NCI-H2029 treated with DMSO at 0.1 percent for 48 hours (cell line): Measurements from ENCODE around the gene MCF2L.

ENCODE experiments used
- DNase-seq: peaks from one replicate; lab custom pipeline; 2025; lab: John Stamatoyannopoulos, UW

Gene MCF2L

DNA sequence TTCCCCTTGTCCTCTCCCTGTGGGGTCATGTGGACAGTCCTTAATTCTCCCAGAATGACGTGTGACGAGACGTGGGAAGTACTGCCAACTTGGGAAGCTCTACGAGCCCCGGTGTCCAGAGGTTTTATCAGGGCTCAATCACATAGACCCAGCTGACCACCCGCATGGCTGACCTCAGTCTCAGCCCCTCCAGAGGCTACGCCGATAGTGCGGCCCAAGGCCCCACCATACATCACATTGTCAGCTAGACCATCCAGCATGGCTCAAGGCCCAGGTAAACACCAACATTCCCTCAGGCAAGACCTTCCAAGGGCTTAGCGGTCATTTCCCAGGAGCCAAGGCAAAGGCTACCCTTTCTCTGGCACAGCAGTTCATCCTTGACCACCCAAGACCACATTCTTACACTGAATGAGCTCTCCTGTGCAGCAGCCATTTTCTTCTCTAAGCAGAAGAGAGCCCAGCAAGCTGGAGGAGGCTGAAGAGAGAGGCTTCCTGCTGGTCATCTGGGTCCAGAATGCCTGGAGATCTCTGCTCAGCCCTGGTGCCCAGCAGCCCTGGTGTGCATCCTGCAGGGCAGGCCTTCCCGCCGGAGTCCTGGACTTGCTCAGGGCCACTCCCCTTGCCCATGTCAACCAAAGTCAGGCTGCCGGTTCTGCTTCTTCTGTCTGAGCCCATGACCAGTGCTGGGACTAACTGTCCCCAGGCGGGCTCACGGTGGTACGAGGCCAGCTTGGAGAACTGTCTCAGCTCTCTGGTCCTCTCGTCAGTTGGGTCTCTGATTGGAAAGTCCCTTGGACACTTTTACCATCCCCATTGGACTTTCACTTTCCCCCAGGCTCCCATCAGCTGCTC is 145.7 kb downstream of the MCF2L start:
- no peak for DNase-seq

DNA sequence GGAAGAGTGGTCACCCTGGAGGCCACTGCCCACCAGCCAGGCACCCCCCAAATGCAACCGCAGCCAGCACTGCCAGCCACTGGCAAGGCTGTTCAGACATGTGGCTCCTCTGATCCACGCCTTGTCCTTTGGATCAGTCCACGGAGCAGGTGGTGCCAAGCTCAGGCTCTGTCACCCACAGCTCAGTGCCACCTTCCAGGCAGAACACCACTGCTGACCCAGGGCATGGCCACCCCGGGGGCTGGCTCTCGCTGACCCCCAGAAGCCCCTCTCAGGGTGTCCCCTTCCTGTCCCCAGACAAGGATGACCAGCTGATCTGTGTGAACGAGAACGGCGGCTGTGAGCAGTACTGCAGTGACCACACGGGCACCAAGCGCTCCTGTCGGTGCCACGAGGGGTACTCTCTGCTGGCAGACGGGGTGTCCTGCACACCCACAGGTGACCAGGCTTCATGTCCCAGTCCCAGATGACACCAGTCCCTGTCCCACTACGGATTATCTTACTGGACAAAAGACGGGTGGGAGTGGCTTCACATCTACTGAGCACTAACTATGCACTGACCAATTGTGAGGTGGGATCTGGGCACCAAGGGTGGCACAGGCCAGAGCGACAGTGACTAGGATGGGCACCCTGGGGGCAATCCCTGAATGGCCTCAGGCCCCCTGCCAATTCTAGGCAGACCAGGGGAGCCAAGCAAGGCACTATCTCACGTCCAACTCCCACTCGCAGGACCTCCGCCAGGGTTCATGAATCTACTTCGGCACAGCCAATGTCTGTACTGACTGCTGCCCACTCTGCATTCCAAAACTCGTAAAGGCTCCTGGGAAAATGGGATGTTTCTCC is 146.6 kb downstream of the MCF2L start:
- no peak for DNase-seq

DNA sequence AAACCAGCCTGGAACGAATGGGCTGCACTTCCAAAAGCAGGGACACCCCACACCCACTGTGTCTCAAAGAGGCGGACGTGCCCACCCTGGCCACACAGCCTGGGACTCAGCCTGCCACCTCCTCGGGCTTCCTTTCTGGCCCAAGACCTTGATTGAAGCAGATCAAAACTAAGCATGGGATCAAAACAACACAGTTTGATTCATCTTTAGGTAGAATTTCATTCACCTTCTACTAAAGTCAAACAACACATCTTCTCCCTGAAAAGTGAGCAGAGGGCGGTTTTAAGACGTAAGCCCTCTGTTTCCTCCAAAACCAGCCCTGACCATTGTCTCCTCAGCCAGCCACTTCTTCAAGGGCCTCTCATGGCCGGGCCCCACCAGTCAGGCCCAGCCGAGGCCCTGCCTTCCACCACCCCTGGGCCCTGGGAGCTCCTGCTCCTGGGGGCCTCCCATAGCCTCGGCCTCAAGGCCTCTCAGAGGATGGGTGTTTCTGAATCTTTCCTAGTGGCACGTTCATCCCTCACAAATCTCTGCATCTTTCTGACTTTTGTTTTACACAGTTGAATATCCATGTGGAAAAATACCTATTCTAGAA is 147.3 kb downstream of the MCF2L start:
- no peak for DNase-seq

DNA sequence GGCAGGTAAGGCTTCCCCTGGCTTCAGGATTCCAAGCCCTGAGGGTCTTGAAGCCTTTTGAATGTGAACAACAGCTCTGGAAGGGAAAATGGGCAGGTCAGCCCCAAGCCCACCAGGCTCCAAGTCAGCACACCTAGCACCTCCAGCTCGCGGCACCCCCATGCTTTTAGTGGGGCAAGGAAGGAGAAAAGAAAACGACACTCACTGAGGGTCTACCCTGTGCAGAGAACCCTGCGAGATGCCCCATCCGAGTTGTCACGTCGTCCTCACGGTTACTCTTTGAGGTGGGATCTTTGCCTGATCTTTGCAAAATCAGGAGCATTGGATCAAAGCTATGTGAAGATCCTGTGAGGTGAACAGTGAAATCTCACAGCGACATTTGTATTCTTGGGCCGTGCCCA is 147.9 kb downstream of the MCF2L start:
- no peak for DNase-seq

DNA sequence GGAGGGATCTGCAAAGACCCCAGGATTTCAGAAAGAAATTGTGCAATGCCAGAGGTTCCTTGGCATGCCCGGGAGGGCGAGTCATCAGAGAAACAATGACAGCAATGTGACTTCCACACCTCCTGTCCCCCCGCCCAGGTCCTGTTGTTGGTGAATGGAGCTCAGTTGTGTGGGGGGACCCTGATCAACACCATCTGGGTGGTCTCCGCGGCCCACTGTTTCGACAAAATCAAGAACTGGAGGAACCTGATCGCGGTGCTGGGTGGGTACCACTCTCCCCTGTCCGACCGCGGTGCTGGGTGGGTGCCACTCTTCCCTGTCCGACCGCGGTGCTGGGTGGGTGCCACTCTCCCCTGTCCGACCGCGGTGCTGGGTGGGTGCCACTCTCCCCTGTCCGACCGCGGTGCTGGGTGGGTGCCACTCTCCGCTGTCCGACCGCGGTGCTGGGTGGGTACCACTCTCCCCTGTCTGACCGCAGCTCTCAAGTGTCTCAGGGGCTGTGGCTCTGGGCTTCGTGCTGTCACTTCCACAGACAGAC is 148.4 kb downstream of the MCF2L start:
- no peak for DNase-seq

DNA sequence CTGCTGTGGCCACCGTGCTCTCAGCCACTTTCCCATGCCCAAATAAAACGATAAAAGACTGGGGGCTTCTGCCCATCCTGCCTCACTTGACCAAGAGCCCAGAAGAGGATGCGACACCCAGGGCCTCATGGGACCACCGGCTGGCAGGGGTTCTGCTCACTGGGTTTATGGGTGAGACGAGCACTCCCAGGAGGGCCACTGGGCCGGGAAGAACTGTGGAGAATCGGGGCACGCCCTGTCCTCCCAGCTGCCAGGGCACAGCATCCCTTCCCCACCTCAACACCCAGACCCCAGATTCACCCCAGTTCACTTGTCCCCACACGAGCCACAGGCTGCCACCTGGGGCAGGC is 148.9 kb downstream of the MCF2L start:
- no peak for DNase-seq

DNA sequence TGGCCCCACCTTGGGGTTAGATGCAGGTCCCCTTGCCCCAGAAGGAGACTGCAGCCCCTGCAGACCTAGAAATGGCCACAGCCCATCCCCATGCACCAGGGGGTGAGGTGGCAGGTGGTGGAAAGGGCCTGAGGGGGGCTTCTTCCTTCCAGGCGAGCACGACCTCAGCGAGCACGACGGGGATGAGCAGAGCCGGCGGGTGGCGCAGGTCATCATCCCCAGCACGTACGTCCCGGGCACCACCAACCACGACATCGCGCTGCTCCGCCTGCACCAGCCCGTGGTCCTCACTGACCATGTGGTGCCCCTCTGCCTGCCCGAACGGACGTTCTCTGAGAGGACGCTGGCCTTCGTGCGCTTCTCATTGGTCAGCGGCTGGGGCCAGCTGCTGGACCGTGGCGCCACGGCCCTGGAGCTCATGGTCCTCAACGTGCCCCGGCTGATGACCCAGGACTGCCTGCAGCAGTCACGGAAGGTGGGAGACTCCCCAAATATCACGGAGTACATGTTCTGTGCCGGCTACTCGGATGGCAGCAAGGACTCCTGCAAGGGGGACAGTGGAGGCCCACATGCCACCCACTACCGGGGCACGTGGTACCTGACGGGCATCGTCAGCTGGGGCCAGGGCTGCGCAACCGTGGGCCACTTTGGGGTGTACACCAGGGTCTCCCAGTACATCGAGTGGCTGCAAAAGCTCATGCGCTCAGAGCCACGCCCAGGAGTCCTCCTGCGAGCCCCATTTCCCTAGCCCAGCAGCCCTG is 149.4 kb downstream of the MCF2L start:
- DNase-seq = no peak

DNA sequence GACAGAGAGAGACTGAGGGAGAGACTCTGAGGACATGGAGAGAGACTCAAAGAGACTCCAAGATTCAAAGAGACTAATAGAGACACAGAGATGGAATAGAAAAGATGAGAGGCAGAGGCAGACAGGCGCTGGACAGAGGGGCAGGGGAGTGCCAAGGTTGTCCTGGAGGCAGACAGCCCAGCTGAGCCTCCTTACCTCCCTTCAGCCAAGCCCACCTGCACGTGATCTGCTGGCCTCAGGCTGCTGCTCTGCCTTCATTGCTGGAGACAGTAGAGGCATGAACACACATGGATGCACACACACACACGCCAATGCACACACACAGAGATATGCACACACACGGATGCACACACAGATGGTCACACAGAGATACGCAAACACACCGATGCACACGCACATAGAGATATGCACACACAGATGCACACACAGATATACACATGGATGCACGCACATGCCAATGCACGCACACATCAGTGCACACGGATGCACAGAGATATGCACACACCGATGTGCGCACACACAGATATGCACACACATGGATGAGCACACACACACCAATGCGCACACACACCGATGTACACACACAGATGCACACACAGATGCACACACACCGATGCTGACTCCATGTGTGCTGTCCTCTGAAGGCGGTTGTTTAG is 150.3 kb downstream of the MCF2L start:
- DNase-seq = no peak

DNA sequence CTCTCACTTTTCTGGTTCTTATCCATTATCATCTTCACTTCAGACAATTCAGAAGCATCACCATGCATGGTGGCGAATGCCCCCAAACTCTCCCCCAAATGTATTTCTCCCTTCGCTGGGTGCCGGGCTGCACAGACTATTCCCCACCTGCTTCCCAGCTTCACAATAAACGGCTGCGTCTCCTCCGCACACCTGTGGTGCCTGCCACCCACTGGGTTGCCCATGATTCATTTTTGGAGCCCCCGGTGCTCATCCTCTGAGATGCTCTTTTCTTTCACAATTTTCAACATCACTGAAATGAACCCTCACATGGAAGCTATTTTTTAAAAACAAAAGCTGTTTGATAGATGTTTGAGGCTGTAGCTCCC is 150.8 kb downstream of the MCF2L start:
- DNase-seq = no peak

DNA sequence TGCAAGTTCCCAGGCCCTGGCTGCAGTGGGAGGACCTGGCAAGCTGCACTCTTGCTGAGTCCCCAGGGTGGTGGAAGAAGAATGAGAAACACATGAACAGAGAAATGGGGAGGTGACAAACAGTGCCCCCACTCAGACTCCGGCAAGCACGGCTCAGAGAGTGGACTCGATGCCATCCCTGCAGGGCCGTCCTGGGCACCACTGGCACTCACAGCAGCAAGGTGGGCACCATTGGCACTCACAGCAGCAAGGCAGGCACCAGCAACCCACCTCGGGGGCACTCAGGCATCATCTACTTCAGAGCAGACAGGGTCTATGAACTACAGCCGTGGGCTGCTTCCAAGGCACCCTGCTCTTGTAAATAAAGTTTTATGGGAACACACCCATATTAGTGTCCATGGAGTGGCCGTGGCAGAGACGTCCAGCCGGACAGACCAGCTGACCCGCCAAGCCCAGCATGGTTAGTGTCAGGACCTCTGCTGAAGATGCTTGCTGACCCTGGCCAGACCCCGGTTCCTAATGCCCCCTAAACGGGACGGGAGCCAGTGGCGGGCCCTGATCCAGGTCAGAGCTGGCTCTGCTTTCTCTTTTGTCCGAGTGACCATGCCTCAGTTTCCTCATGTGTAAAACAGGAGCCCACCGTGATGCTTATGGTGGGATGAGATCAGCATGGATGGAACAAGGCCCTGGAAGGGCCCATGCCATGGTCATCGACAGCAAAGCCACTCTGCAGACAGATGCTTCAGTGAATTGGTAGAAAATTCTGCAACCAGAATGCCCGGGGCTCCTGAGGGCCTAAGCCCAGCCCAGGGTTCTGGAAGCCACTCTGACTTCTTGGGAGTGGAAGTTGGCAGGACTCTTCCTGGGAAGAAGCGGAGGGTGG is 151.5 kb downstream of the MCF2L start:
- no peak for DNase-seq

DNA sequence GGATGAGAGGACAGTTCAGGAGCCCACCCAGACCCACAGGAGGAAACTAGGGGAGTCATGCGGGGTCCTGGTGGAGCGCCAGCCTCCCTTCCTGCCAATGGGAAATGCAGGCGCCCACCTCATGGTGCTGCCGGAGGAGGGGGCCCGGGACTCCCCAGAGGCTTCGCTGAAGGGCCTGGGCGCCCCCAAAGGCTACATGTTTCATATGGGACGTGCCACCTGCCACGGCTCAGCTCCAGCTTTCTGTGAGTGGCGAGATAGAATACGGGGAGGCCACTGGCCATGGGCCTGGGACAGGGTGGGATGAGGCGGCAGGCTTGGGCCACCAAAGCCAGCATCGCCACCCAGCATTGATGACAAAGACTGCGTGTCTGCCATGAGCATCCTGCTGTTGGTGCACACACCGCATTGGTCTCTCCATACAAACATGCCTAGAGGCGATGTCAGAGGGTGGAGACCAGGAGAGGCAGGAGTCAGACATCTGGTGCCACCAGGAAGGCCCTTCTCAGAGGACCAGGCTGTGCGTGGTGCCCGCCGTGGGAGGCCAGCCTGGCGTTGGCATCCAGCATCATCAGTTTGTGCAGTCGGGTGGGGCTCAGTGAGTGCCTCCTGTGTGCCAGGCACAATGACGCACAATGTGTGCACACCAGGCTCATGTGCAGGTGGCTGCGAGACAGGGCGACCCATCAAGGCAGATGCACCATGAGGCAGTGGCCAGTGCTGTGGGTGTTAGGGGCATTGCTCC is 152.3 kb downstream of the MCF2L start:
- DNase-seq = no peak

DNA sequence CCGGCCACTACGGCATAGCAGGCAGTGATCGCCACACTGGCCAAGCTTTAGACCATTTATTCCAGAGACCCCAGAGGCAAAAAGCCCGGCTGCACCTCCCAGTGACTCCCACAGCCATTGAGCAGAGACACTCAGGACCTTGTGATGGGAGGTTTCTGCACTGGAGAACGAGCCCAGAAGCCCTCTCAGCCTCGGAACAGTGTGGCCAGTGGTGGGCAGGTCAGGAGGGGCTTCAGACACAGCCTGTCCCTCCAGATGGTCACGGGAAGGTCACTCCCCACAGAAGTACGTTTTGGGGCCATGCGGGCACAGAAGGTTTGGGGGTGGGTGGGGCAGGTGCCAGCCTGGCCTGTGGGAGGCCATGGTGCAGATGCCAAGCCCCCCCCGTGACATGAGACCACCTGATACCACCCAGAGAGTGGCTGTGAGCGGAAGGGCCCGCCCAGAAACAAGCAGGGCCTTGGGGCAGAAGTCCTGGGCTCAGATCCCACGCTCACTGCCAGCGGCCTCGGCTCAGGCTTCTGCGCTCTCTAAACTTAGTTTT is 153.0 kb downstream of the MCF2L start:
- no peak for DNase-seq

DNA sequence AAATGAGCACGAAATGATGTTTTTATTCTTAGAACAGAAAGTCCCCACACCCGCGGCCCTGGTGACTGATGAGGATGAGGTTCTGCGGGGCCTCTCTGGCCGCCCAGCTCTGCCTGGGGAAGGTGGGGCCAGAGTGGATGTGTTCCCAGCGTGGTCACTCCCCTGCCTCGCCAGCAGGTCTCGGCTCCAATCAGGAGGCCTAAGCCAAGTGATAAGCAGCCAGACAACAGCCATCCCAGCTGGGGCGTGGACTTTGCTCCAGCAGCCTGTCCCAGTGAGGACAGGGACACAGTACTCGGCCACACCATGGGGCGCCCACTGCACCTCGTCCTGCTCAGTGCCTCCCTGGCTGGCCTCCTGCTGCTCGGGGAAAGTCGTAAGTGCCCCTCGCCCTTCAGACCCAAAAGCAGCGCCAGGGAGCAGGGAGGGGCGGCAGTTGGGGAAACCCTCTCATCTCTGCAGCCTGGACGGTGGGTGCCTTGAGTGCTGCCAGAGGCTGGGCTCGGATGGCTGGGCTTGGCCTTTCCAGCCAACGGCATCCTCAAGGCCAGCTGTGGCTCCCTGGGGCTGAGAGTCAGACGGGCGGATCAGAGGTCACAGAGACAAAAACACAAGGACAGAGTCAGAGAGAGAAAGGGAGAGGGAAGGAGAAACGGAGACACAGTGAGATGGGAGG is 153.7 kb downstream of the MCF2L start, which contains the start of gene F10:
Gene F10 (plus strand): TSS at position 250 of the 676 bp plus-strand sequence. CDS start 57 bp downstream, at position 307.
- no peak for DNase-seq

DNA sequence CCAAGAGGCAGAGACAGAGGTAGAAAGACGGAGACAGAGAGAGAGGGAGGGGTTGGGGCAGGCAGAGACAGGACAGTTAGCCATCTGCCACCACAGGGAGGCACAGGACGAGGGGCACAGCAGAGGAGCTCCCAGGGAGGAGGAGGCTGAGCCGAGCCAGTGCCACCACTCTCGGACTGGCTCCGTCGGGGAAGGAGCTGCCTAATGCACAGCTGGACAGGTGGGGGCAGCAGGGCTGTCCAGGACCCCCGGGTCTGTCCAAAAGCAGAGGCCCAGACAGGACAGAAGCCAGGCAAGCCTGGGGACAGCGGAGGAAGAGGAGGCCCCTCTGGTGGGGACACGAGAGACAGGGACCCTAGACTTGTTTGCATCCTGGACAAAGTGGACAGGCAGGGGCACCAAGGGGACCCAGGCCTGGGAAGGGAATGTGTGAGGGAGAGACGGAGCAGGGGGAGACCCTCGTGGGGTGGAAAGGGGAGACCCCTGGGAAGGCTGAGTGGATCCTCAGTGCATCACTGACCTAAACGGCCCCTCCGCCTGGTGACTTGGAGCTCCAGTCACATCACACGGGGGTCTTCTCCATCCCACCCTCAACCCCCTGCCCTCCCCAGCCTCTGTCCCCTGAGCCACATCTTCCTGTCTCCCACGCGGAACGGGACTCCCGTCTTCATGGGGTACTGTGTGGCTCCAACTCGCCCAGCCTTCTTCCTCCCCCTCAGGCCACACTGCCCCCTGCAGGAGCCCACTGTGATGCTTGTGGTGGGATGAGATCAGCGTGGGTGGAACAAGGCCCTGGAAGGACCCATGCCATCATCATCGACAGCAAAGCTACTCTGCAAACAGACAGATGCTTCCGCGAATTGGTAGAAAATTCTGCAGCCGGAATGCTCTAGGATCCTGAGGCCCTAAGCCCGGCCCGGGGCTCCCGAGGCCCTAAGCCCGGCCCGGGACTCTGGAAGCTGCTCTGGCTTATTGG is 154.5 kb downstream of the MCF2L start:
- no peak for DNase-seq

DNA sequence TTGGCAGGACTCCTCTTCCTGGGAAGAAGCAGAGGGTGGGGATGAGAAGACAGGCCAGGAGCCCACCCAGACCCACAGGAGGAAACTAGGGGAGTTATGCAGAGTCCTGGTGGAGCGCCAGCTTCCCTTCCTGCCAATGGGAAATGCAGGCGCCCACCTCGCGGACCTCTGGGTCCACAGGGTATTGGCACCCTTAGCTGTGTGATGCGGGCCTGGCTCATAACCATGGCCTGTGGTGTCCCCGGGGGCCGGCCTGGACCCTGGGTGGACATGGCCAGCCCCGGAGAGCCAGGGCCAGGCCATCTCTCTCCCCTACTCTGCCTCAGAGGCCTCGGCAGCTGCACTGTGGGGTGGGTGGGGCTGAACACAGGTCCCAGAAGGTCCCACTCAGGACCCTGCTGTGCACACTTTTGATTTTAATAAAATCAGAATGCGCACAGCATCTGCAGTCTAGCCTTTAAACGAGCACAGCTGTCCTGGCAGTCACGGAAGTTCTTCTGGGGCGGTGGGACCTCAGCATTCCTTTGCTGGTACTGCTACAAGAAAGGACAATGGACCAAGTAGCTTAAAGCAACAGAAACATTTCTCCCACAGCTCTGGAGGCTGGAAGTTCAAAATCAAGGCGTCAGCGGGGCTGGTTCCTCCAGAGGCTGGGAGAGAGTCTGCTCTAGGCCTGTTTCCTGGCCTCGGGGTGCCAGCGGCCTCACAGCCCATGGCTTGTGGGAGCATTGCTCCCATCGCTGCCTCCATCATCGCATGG is 155.4 kb downstream of the MCF2L start:
- DNase-seq = no peak

DNA sequence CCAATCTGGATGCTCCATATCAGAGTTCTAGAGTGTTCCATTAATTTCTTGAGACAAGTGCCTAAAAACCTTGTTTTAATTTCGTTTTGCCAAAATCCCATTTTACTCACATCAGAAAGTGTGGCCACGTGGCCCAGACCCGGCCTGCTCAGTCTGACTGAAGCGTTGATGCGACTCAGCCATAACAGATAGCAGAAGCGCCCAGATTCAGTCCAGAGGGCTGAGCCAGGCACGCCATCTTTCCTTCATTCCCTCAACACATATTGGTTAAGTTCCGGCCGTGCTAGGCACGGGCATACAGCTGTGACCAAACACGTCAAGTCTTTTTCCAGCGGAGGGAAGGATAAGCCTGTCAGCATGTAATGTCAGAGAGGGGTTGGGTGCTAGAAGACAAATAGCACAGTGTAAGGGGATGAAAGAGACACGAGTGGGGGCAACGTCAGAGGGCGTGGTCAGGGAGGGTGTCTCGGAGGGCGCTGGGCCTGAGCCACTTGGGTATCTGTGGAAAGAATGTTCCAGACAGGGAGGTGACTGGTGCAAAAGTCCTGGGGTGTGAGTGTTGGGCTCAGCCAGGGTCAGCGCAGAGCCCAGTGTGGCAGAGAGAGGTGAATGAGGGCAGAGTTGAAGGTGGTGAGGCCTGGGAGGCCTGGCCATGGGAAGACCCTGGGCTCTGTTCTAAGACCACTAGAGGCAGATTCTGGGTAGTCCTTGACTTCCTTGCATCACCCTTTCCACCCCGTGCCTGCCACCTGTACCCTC is 156.7 kb downstream of the MCF2L start:
- DNase-seq = no peak
